AG10803 (cell line): ENCODE results near the gene EOGT.

Experiments used
- DNase-seq: peaks from one replicate; pipeline ENCODE4 v3.0.0; 2010; ENCODE audit warnings: low read depth
- H3K4me3 ChIP-seq: 2 replicates; pipeline ENCODE4 v1.5.1; 2011; ENCODE audit warnings: mild to moderate bottlenecking, low read length, control low read depth
- CTCF ChIP-seq: conservative IDR thresholded peaks from 2 replicates; pipeline ENCODE4 v1.5.1; 2011; ENCODE audit warnings: mild to moderate bottlenecking, low read length, control low read depth, inconsistent platforms

EOGT gene

GRCh38 chr3:68964694-68965093, 48.8 kb downstream of the EOGT start:
- no peak overlapping the region for H3K4me3 ChIP-seq
- DNase-seq: no peak
- no peak for TF ChIP-seq CTCF

- no peak overlapping the region for H3K4me3 ChIP-seq
- no peak for DNase-seq
- TF ChIP-seq CTCF: no peak
These were observed 49.6 kb downstream of the EOGT start for GRCh38 chr3:68963891-68964290.

- no peak for TF ChIP-seq CTCF
- no peak overlapping the region for H3K4me3 ChIP-seq
- DNase-seq: no peak
These were observed 50.1 kb downstream of the EOGT start for GRCh38 chr3:68963376-68963775.

- no peak for TF ChIP-seq CTCF
- H3K4me3 ChIP-seq: no peak overlapping the region
- no peak for DNase-seq
These were observed 54.6 kb downstream of the EOGT start for GRCh38 chr3:68958932-68959331.

- TF ChIP-seq CTCF: no peak
- H3K4me3 ChIP-seq: no peak overlapping the region
- no peak for DNase-seq
These were observed 55.6 kb downstream of the EOGT start for GRCh38 chr3:68957895-68958294.

GRCh38 chr3:68953816-68954444, 59.6 kb downstream of the EOGT start:
- no peak for DNase-seq
- H3K4me3 ChIP-seq: no peak overlapping the region
- no peak for TF ChIP-seq CTCF

GRCh38 chr3:68945225-68945624, 68.3 kb downstream of the EOGT start:
- no peak for TF ChIP-seq CTCF
- H3K4me3 ChIP-seq: no peak overlapping the region
- no peak for DNase-seq
